K562 (cell line): ENCODE results near the gene CLIP1. TPM values are rescaled to one million over a fixed set of nuclear protein-coding genes. Genes with fewer than 3 reads are reported as not detected.

Source experiments
- ATAC-seq: fragments of 200-7000 bp; cut with Tn5 transposase; 3 replicates; pipeline ENCODE4 v1.9.1; 2020; ENCODE audit warnings: moderate library complexity
- BruUV-seq: library from RNA; stranded (reverse); fragments of 400-500 nt; replicated peaks from 2 replicates; lab custom pipeline; 2021; lab: Mats Ljungman, UMichigan
- CTCF ChIA-PET: fragments of 300-600 bp; formaldehyde crosslinking; extraction: SDS; loops from one replicate; lab custom pipeline; 2021; ENCODE audit warnings: low intra/inter-chr PET ratio; lab: Yijun Ruan, JAX
- POLR2A ChIA-PET: fragments of 300-600, 350-650 bp; sonication (Branson Sonifier 250); formaldehyde crosslinking; extraction: SDS; loops from one replicate; lab custom pipeline; 2021; ENCODE audit warnings: antibody characterized with exemption, inconsistent platforms; lab: Yijun Ruan, JAX
- DNase-seq, 4 experiments: peaks; one replicate each; pipeline versions ENCODE4 v3.0.0 to v3.0.0-alpha.2; 2011 to 2018; ENCODE audit warnings: low spot score in 3 of 4, mixed read lengths in 3 of 4; ENCODE audit errors: extremely low read depth in 1 of 4
- FAIRE-seq: peaks from 2 replicates; lab custom pipeline; 2011; peaks lifted over from hg19 to GRCh38; lab: Jason Lieb, UNC
- H2AFZ ChIP-seq: 2 replicates; pipeline ENCODE4 v1.6.0; 2011; ENCODE audit warnings: low read depth, low read length, control low read depth, inconsistent platforms
- H3K27ac ChIP-seq: fragments of 200-600 bp; 3 replicates; pipeline ENCODE4 v1.8.0; 2011; ENCODE audit warnings: low read depth, mild to moderate bottlenecking, control low read depth, inconsistent platforms, low read length, moderate library complexity, mixed read lengths; ENCODE audit errors: extremely low read depth
- H3K27me3 ChIP-seq, 2 experiments: fragments of 300-600 bp in 1 of 2; 2 replicates in 1 of 2; 3 replicates in 1 of 2; pipeline versions ENCODE4 v1.6.0 to v1.8.0; 2011; ENCODE audit warnings: inconsistent platforms in 2 of 2, low read length in 2 of 2, mild to moderate bottlenecking in 1 of 2, mixed read lengths in 1 of 2, moderate library complexity in 1 of 2; ENCODE audit not compliant: control insufficient read depth in 2 of 2, insufficient read depth in 2 of 2
- H3K36me3 ChIP-seq: fragments of 300-600 bp; 3 replicates; pipeline ENCODE4 v1.8.0; 2011; ENCODE audit warnings: mild to moderate bottlenecking, low read length, inconsistent platforms; ENCODE audit not compliant: control insufficient read depth, insufficient read depth
- H3K4me1 ChIP-seq, 2 experiments: fragments of 200-600 bp in 1 of 2; replicated peaks in 1 of 2; 2 replicates in 1 of 2; 3 replicates in 1 of 2; pipeline versions ENCODE4 v1.5.1 to v1.8.0; 2011; ENCODE audit warnings: inconsistent platforms in 2 of 2, low read length in 2 of 2, mild to moderate bottlenecking in 1 of 2, mixed read lengths in 1 of 2, moderate library complexity in 1 of 2; ENCODE audit not compliant: control insufficient read depth in 2 of 2, insufficient read depth in 2 of 2
- H3K4me2 ChIP-seq: 2 replicates; pipeline ENCODE4 v1.6.1; 2011; ENCODE audit warnings: low read length, control low read depth, inconsistent platforms, mixed read lengths; ENCODE audit not compliant: insufficient read depth
- H3K4me3 ChIP-seq: fragments of 200-600 bp; sonication (generic), shearing (Covaris generic); 2 replicates; pipeline ENCODE4 v1.5.1; 2016; ENCODE audit warnings: control low read depth, inconsistent platforms
- H3K79me2 ChIP-seq: fragments of 200-600 bp; 3 replicates; pipeline ENCODE4 v1.8.0; 2011; ENCODE audit warnings: low read length, inconsistent platforms; ENCODE audit not compliant: control insufficient read depth, insufficient read depth
- H3K9ac ChIP-seq, 2 experiments: 2 replicates each; pipeline versions ENCODE4 v1.6.0 to v1.6.1; 2011; ENCODE audit warnings: low read depth in 2 of 2, low read length in 2 of 2, control low read depth in 1 of 2, inconsistent platforms in 1 of 2, mild to moderate bottlenecking in 1 of 2, mixed read lengths in 1 of 2; ENCODE audit not compliant: insufficient read depth in 1 of 2
- H3K9me1 ChIP-seq: one replicate; pipeline ENCODE4 v1.6.0; 2011; ENCODE audit warnings: inconsistent platforms, mild to moderate bottlenecking, low read length, moderate library complexity; ENCODE audit not compliant: control insufficient read depth, insufficient read depth
- H3K9me3 ChIP-seq: replicated peaks from 2 replicates; pipeline ENCODE4 v1.5.1; 2011; ENCODE audit warnings: low read depth, low read length, inconsistent platforms; ENCODE audit not compliant: control insufficient read depth, insufficient read depth
- H4K20me1 ChIP-seq: replicated peaks from 2 replicates; pipeline ENCODE4 v1.6.1; 2011; ENCODE audit warnings: low read length, inconsistent platforms, mixed read lengths; ENCODE audit not compliant: control insufficient read depth, insufficient read depth
- GTF2A2 ChIP-seq: IDR thresholded peaks from 2 replicates; pipeline ENCODE4 v1.6.1; 2016; ENCODE audit warnings: mild to moderate bottlenecking, missing genetic modification characterization, missing compliant biosample characterization
- HNRNPH1 ChIP-seq: fragments of 200-400 bp; formaldehyde crosslinking; optimal IDR thresholded peaks from 2 replicates; pipeline ENCODE3; 2017; ENCODE audit warnings: low read depth, mild to moderate bottlenecking, low read length, moderate library complexity
- SP1 ChIP-seq: sonication (generic); formaldehyde crosslinking; IDR thresholded peaks from 2 replicates; pipeline ENCODE4 v1.8.1; 2022; ENCODE audit warnings: mild to moderate bottlenecking, missing genetic modification reagents
- SPI1 ChIP-seq: IDR thresholded peaks from 2 replicates; pipeline ENCODE4 v1.6.1; 2011; ENCODE audit warnings: low read depth, low read length, control low read depth, borderline replicate concordance
- THRAP3 ChIP-seq: fragments of 450-650 bp; IDR thresholded peaks from 2 replicates; pipeline ENCODE4 v1.6.1; 2016; ENCODE audit warnings: mild to moderate bottlenecking, inconsistent platforms, borderline replicate concordance
- ZFP1 ChIP-seq: fragments of 450-650 bp; formaldehyde crosslinking; IDR thresholded peaks from 2 replicates; pipeline ENCODE4 v1.4.0; 2020; ENCODE audit warnings: mild to moderate bottlenecking, mixed read lengths
- ZNF121 ChIP-seq: sonication (generic); formaldehyde crosslinking; conservative IDR thresholded peaks from 2 replicates; pipeline ENCODE4 v1.8.0; 2022; ENCODE audit warnings: missing genetic modification reagents
- WGBS: fragments of 100-300 bp; shearing (Covaris generic); methylation state at CpG from one replicate; pipeline ENCODE4 v1.1.6; 2016; ENCODE audit warnings: low coverage, mixed read lengths; ENCODE audit not compliant: insufficient coverage; ENCODE audit errors: missing lambda C conversion rate; 5-methylcytosine and 5-hydroxymethylcytosine counted together
- in situ Hi-C: fragments of 300-500 bp; cut with MboI; formaldehyde crosslinking; loops from 4 replicates; pipeline ENCODE4 v1.15.0; 2018; ENCODE audit warnings: inconsistent platforms, mixed read lengths
- intact Hi-C: fragments of 100-400 bp; cut with micrococcal nuclease; formaldehyde crosslinking; loops from 2 replicates; pipeline ENCODE4 v1.14.2; 2022
- polyA plus RNA-seq, 8 experiments: library from polyadenylated mRNA; depleted of rRNA in 4 of 8; stranded (reverse) in 5 of 8; unstranded in 3 of 8; fragments of >200 nt; fragmentation: Nextera tagmentation in 2 of 8; fragmentation: Illumina TruSeq in 1 of 8; extraction: Ambion mirVana in 2 of 8; extraction: Trizol in 1 of 8; gene quantifications; 2 replicates each; pipeline versions ENCODE4 v1.2.1 to v1.2.3, GENCODE V29; 2011 to 2014; ENCODE audit warnings: inconsistent platforms in 1 of 8, missing spikeins in 1 of 8
- total RNA-seq, 7 experiments: library from RNA; depleted of rRNA in 6 of 7; stranded (reverse); fragments of >200 nt in 6 of 7; fragmentation: Illumina TruSeq in 2 of 7; extraction: Trizol in 2 of 7; gene quantifications; 2 replicates each; pipeline versions ENCODE4 v1.2.1 to v1.2.3, GENCODE V29; 2011 to 2021; ENCODE audit warnings: low replicate concordance in 1 of 7

CLIP1 gene
- total and polyA plus RNA-seq, 9 of the 15 experiments (the other 6 are each of a cell fraction or from before 2014, with no cell fraction given): 5.8 to 33.9 (median 27.6) TPM

DNA sequence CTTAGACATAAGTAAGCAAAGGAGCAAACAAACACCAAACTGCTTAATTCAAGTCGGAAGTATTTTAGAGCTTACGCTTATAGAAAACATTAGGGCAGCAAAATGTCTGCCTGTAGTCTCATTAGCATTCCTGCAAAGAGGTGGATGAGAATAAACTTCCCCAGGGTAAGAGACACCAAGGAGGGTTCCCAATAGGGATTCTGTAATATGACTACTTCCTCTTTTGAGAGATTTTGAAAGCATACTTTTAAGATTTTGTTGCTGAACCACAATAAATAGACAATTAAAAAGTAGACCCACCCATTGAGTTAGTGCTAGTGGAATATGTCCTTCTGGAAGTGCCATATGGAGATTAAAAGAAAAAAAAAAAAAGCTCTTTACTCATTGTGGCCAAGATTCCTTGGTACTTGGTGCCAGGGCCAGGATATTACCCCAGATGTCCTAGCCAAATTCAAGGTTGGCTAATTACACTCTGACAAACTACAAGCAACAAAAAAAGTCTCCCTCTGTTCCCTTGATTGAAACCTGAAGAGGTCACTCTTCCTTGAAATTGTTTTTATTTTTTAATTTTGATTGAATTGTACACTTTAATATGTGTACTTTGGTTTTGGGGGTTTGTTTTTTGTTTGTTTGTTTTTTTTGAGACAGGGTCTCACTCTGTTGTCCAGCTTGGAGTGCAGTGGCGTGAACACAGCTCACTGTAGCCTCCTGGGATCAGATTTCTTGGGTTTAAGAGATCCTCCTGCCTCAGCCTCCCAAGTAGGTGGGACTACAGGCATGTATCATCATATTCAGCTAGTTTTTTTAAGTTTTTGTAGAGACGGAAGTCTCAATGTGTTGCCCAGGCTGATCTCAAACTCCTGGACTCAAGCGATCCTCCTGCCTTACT is 8.7 kb downstream of the CLIP1 start:
- DNase-seq: no peak
- no peaks in the 10 kb centered on the region for H4K20me1 ChIP-seq
- in situ Hi-C loops: no loop called here
- no TSS peak for BruUV-seq
- H3K27ac ChIP-seq: peak overlapping the region; percentile 19; the same call in 1 of the 3 replicates
- no peaks in the 10 kb centered on the region for H3K4me1 ChIP-seq
- no peaks in the 10 kb centered on the region for H3K9me1 ChIP-seq
- H2AFZ ChIP-seq: no peak overlapping the region
- H3K9ac ChIP-seq: no peak overlapping the region
- TF ChIP-seq HNRNPH1 (no peak), SPI1 (0 out of 2 replicates have a peak, but pooled peaks have one; percentile 12), THRAP3 (no peak), ZFP1 (CRISPR knock-in tag) (no peak), GTF2A2 (no peak), ZNF121 (peak; percentile 57; the same call in 1 of the 2 replicates), SP1 (CRISPR knock-in tag) (no peak)
- TF ChIP-seq, all 486 proteins: peak for 2
- H3K4me3 ChIP-seq: no peak overlapping the region
- CTCF ChIA-PET: interaction anchor here (0.5 kb wide), 1 partner anchor 985 kb away, joined by 3 read pairs; no protein-coding TSS in a partner anchor
- FAIRE-seq: no peak
- WGBS: 74% methylated on average over 5 of the region's 5 CpGs
- peaks cover 40% of the 10 kb centered on the region for H3K79me2 ChIP-seq
- no peaks in the 10 kb centered on the region for H3K9me3 ChIP-seq
- no peaks in the 10 kb centered on the region for H3K27me3 ChIP-seq
- POLR2A ChIA-PET: interaction anchor here (1.3 to 1.7 kb wide), 3 partner anchors 12 to 35 kb away, joined by 4 to 7 read pairs (median 6); no protein-coding TSS in a partner anchor
- intact Hi-C loops: no loop called here
- H3K36me3 ChIP-seq: no peaks in the 10 kb centered on the region
- no peak overlapping the region for H3K4me2 ChIP-seq
- ATAC-seq: peak; percentile 23; the same call in 1 of the 3 replicates
